Measurements from ENCODE around the gene ABCA8. TPM values are rescaled to one million over a fixed set of nuclear protein-coding genes. Genes with fewer than 3 reads are reported as not detected.

The ABCA8 gene
- total RNA-seq, 1 experiment from 2014 or later, result 0.90 TPM

DNA sequence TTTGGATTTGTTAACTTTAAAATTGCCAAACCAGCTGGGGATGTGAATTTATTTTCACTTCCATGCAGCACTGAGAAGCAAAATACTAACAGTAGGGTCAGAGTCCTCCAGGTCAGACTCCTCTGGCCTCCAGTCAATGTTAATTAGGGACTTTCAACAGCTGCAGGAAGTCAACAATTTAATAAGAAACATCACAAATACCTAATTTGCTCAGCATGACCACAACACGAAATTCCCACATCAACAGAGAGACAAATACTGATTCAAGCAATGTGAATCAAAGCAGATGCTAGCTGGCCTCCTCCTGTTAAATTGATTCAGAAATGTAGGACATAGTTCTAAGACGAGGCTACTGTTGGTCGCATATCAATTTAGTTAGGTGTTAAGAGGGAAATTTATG lies 111.7 kb downstream of the ABCA8 start:
- H3K27me3 ChIP-seq (replicated peaks; ENCODE audit: insufficient read depth, low read depth, low read length, poor library complexity), result no peaks in the 10 kb centered on the region
- no peaks in the 10 kb centered on the region for H3K36me3 ChIP-seq (ENCODE audit: insufficient read depth, low read length, poor library complexity, severe bottlenecking)
- H3K4me1 ChIP-seq (ENCODE audit: insufficient read depth, low read length, poor library complexity, severe bottlenecking), result peaks cover 11% of the 10 kb centered on the region
- DNase-seq (ENCODE audit: low spot score), result no peak
- H3K4me3 ChIP-seq (ENCODE audit: low read depth, low read length, poor library complexity, severe bottlenecking), result no peak overlapping the region
- no TSS peak for BruUV-seq (replicated peaks)
- TF ChIP-seq, protein P1, sequence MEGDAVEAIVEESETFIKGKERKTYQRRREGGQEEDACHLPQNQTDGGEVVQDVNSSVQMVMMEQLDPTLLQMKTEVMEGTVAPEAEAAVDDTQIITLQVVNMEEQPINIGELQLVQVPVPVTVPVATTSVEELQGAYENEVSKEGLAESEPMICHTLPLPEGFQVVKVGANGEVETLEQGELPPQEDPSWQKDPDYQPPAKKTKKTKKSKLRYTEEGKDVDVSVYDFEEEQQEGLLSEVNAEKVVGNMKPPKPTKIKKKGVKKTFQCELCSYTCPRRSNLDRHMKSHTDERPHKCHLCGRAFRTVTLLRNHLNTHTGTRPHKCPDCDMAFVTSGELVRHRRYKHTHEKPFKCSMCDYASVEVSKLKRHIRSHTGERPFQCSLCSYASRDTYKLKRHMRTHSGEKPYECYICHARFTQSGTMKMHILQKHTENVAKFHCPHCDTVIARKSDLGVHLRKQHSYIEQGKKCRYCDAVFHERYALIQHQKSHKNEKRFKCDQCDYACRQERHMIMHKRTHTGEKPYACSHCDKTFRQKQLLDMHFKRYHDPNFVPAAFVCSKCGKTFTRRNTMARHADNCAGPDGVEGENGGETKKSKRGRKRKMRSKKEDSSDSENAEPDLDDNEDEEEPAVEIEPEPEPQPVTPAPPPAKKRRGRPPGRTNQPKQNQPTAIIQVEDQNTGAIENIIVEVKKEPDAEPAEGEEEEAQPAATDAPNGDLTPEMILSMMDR (conservative IDR thresholded peaks at IDR 0.05; ENCODE audit: low read depth, low read length), result no peak
- TF ChIP-seq EZH2 (IDR thresholded peaks at IDR 0.05; ENCODE audit: borderline replicate concordance, low read depth, low read length, poor library complexity, severe bottlenecking), result no peak
- peaks cover 5% of the 10 kb centered on the region for H3K9me3 ChIP-seq (ENCODE audit: low read depth, low read length, poor library complexity, severe bottlenecking)
- POLR2A ChIA-PET (ENCODE audit: low non-redundant PET), result no interaction called here
- CTCF ChIA-PET, result no interaction called here
- H3K27ac ChIP-seq (ENCODE audit: low read depth, low read length, poor library complexity, severe bottlenecking), result no peak overlapping the region
- intact Hi-C loops (cut with micrococcal nuclease; ENCODE audit: unreplicated experiment), result no loop called here

DNA sequence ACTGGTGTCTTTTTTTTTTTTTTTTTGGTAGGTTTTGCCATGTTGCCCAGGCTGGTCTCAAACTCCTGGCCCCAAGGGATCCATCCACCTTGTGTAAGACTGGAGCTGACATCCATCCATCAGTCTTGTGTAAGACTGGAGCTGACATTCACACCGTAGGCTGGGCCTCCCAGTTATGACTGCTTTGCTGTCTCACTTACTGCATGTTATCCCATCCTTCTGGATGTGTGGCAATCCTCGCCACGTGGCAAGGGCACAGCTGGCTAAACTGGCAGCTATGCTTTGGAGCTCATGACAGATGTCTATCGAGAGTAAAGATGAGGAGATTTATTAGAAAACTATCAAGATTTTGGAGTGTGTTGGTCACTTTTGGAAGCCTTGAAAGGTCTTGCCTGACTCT lies 115.1 kb downstream of the ABCA8 start:
- Histone ChIP-seq H3K4me1 (ENCODE audit: insufficient read depth, low read length, poor library complexity, severe bottlenecking) (peaks cover 23% of the 10 kb centered on the region), H3K9me3 (ENCODE audit: low read depth, low read length, poor library complexity, severe bottlenecking) (peaks cover under 1% of the 10 kb centered on the region), H3K27me3 (replicated peaks; ENCODE audit: insufficient read depth, low read depth, low read length, poor library complexity) (no peaks in the 10 kb centered on the region), H3K4me3 (ENCODE audit: low read depth, low read length, poor library complexity, severe bottlenecking) (no peak overlapping the region), H3K27ac (ENCODE audit: low read depth, low read length, poor library complexity, severe bottlenecking) (no peak overlapping the region), H3K36me3 (ENCODE audit: insufficient read depth, low read length, poor library complexity, severe bottlenecking) (no peaks in the 10 kb centered on the region)
- ChIA-PET POLR2A (ENCODE audit: low non-redundant PET) (no interaction called here), CTCF (no interaction called here)
- BruUV-seq (replicated peaks), result no TSS peak
- DNase-seq (ENCODE audit: low spot score), result no peak
- intact Hi-C loops (cut with micrococcal nuclease; ENCODE audit: unreplicated experiment), result no loop called here
- TF ChIP-seq, protein P1 (conservative IDR thresholded peaks at IDR 0.05; ENCODE audit: low read depth, low read length), result no peak
- no peak for TF ChIP-seq EZH2 (IDR thresholded peaks at IDR 0.05; ENCODE audit: borderline replicate concordance, low read depth, low read length, poor library complexity, severe bottlenecking)

DNA sequence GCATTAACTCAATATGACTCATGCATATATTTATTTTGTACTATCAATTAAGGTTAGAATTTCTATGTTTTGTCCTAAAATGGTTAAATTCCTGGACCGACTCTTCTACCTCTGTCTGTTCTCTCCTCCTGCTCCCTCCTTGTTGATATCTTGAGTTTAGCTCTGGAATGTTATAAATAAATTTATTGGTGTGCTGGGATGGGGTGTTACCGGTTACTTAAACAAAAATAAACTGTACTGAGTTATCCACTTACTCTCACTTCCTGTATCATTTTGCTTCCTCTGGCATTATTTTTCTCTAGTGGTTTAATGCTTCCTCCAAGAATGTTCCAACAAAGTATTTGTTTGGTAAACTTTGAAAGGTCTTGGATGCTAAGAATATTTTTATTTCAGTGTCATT lies 120.1 kb downstream of the ABCA8 start:
- Histone ChIP-seq H3K27ac (ENCODE audit: low read depth, low read length, poor library complexity, severe bottlenecking) (peak overlapping the region; percentile 91), H3K9me3 (ENCODE audit: low read depth, low read length, poor library complexity, severe bottlenecking) (no peaks in the 10 kb centered on the region), H3K27me3 (replicated peaks; ENCODE audit: insufficient read depth, low read depth, low read length, poor library complexity) (no peaks in the 10 kb centered on the region), H3K36me3 (ENCODE audit: insufficient read depth, low read length, poor library complexity, severe bottlenecking) (no peaks in the 10 kb centered on the region), H3K4me1 (ENCODE audit: insufficient read depth, low read length, poor library complexity, severe bottlenecking) (peaks cover 47% of the 10 kb centered on the region), H3K4me3 (ENCODE audit: low read depth, low read length, poor library complexity, severe bottlenecking) (no peak overlapping the region)
- BruUV-seq (replicated peaks), result no TSS peak
- DNase-seq (ENCODE audit: low spot score), result peak; percentile 92
- intact Hi-C loops (cut with micrococcal nuclease; ENCODE audit: unreplicated experiment), result loop anchor here (1.0 to 5.0 kb wide), 4 partner anchors 72 to 464 kb away; no protein-coding TSS in a partner anchor
- TF ChIP-seq EZH2 (IDR thresholded peaks at IDR 0.05; ENCODE audit: borderline replicate concordance, low read depth, low read length, poor library complexity, severe bottlenecking), result no peak
- TF ChIP-seq, protein P1 (conservative IDR thresholded peaks at IDR 0.05; ENCODE audit: low read depth, low read length), result no peak
- ChIA-PET POLR2A (ENCODE audit: low non-redundant PET) (no interaction called here), CTCF (interaction anchor here (0.9 to 1.3 kb wide), 2 partner anchors 58 to 72 kb away, joined by 3 to 7 read pairs; no protein-coding TSS in a partner anchor)
